Retina (tissue), 1 donor: ENCODE data around the gene CLDN20.
A peak's percentile ranks its signal among the peaks of the same experiment; 100 is the strongest.
"Not testable (repeated sequence)": the region's sequence is repeated elsewhere in the genome, so short reads cannot be mapped to it uniquely, and the experiment has no call there.

ENCODE experiments used
- DNase-seq: peaks from one replicate; pipeline ENCODE4 v3.0.0-alpha.2; 2016

The CLDN20 gene

GRCh38 chr6:155270561-155271091 is 6.8 kb downstream of the CLDN20 start:
- peak; percentile 39 for DNase-seq

- no peak for DNase-seq
Measured at GRCh38 chr6:155271145-155271544, 7.3 kb downstream of the CLDN20 start.

- DNase-seq: no peak
Measured at GRCh38 chr6:155272353-155273232, 8.8 kb downstream of the CLDN20 start.

- DNase-seq: no peak
Measured at GRCh38 chr6:155273431-155273830, 9.6 kb downstream of the CLDN20 start.

GRCh38 chr6:155274106-155274505 is 10.3 kb downstream of the CLDN20 start:
- DNase-seq: no peak

GRCh38 chr6:155274533-155274932 is 10.7 kb downstream of the CLDN20 start:
- DNase-seq: no peak

GRCh38 chr6:155275808-155276480 is 12.1 kb downstream of the CLDN20 start:
- DNase-seq: no peak

GRCh38 chr6:155276638-155277037 is 12.8 kb downstream of the CLDN20 start:
- DNase-seq: no peak

GRCh38 chr6:155278319-155279049 is 14.7 kb downstream of the CLDN20 start:
- no peak for DNase-seq

GRCh38 chr6:155284775-155285174 is 21.0 kb downstream of the CLDN20 start:
- DNase-seq: no peak

GRCh38 chr6:155287762-155288161 is 23.9 kb downstream of the CLDN20 start:
- DNase-seq: no peak

- no peak for DNase-seq
Measured at GRCh38 chr6:155290491-155290890, 26.7 kb downstream of the CLDN20 start.

GRCh38 chr6:155291291-155291690 is 27.5 kb downstream of the CLDN20 start:
- DNase-seq: no peak

GRCh38 chr6:155292711-155293110 is 28.9 kb downstream of the CLDN20 start:
- DNase-seq: no peak

- no peak for DNase-seq
Measured at GRCh38 chr6:155297669-155298068, 33.9 kb downstream of the CLDN20 start.

GRCh38 chr6:155301867-155302266 is 38.1 kb downstream of the CLDN20 start:
- no peak for DNase-seq

- no peak for DNase-seq
Measured at GRCh38 chr6:155303361-155303870, 39.6 kb downstream of the CLDN20 start.

GRCh38 chr6:155306958-155307357 is 43.1 kb downstream of the CLDN20 start:
- DNase-seq: no peak

- DNase-seq: no peak
Measured at GRCh38 chr6:155309150-155309549, 45.3 kb downstream of the CLDN20 start.

- no peak for DNase-seq
Measured at GRCh38 chr6:155310596-155310995, 46.8 kb downstream of the CLDN20 start.

- no peak for DNase-seq
Measured at GRCh38 chr6:155311086-155311485, 47.3 kb downstream of the CLDN20 start.

GRCh38 chr6:155311583-155311982 is 47.8 kb downstream of the CLDN20 start:
- no peak for DNase-seq

GRCh38 chr6:155312950-155313349 is 49.1 kb downstream of the CLDN20 start:
- DNase-seq: not testable (repeated sequence)
